GM18951 (cell line): ENCODE results near the gene NINL.

Experiments used
- POLR2A ChIP-seq: IDR thresholded peaks from 4 replicates; pipeline ENCODE4 v1.6.1; 2011; ENCODE audit warnings: mild to moderate bottlenecking; ENCODE audit not compliant: insufficient read length, insufficient read depth; ENCODE audit errors: extremely low read depth
- in situ Hi-C: fragments of 300-500 bp; cut with MboI; formaldehyde crosslinking; loops from one replicate; pipeline ENCODE4 v1.12.0; 2022; ENCODE audit warnings: low sequenced_read_pairs, mixed read lengths, inconsistent platforms; ENCODE audit not compliant: unreplicated experiment

NINL gene

DNA sequence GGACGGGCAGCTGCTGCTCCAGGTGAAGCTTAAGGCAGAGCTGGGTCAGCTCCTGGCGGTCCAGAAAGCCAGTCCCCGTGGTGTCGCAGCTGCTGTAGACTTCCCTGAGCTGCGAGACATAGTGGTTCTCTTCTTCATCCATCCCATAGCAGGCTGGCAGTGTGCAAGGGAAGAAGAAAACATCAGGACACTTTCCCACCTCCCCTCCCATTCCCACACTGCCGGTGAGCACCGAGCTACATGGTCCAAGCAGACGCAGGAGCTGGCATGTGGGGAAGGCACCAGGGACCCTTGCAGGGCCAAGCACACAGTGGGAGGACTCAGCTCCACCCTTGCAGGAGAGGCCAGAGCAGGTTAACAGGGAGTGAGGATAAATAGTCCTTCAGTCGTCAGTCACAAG is 58.9 kb downstream of the NINL start:
- no peak for TF ChIP-seq POLR2A

GRCh38 chr20:25525867-25526266 is 59.5 kb downstream of the NINL start:
- in situ Hi-C loops = no loop called here
- no peak for TF ChIP-seq POLR2A

More for the DNA sequence above, 58.9 kb downstream of the NINL start:
- in situ Hi-C loops = no loop called here

GRCh38 chr20:25525295-25525694 is 60.0 kb downstream of the NINL start:
- in situ Hi-C loops = no loop called here
- TF ChIP-seq POLR2A = no peak

- no peak for TF ChIP-seq POLR2A
- in situ Hi-C loops = no loop called here
Observed at GRCh38 chr20:25521382-25521781, 63.9 kb downstream of the NINL start.

DNA sequence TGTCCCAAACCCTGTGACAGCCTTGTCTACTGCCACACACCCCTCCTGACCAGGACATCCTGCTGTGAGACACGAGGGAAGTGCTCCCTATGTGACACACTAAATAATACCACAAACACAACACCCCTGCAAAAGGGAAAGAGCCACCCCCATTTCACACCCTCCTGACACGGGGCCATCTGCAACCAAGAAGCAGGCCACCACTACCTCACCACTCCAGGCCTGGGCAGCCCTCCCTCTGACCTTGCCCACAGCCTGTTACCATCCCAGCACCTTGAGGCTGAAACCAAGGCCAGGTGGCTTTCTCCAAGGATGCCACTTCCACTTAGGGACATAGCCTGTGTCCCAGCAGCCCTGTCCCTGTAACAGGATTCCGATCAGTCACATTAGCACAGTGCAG is 68.2 kb downstream of the NINL start:
- TF ChIP-seq POLR2A = no peak
- in situ Hi-C loops = no loop called here

DNA sequence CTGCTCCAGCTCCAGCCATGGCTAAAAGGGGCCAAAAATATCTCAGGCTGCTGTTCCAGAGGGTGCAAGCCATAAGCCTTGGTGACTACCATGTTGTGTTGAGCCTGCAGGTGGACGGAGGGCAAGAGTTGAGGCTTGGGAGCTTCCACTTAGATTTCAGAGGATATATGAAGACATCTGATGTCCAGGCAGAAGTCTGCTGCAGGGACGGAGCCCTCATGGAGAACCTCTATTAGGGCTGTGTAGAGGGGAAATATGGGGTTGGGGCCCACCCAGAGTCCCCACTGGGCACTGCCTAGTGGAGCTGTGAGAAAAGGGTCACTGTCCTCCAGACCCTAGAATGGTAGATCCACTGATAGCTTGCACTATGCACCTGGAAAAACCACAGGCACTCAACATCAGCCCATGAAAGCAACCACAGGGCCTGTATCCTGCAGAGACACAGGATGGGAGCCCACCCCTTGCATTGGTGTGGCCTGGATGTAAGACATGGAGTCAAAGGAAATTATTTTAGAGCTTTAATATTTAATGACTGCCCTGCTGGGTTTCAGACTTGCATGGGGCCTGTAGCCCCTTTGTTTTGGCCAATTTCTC is 70.5 kb downstream of the NINL start:
- no peak for TF ChIP-seq POLR2A
- in situ Hi-C loops = no loop called here

DNA sequence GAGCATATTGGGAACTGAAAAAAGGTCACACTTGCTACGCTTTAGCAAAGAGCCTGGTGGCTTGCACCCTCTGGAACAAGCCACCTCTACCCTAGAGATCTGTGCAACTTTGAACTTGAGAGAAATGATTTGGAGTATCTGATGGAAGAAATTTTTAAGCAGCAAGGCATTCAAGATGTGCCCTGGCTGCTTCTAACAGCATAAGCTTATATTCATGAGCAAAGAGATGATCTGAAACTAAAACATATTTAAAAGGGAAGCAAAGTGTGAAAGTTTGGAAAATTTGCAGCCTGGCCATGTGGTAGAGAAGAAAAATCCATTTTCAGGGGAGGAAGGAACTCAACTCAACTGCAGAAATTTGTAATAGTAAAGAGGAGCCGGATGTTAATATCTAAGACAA is 71.1 kb downstream of the NINL start:
- no peak for TF ChIP-seq POLR2A
- in situ Hi-C loops = no loop called here

GRCh38 chr20:25512709-25513108 is 72.6 kb downstream of the NINL start:
- in situ Hi-C loops = no loop called here
- no peak for TF ChIP-seq POLR2A

- in situ Hi-C loops = no loop called here
- TF ChIP-seq POLR2A = no peak
Observed at GRCh38 chr20:25511183-25511582, 74.1 kb downstream of the NINL start.

GRCh38 chr20:25510721-25511120 is 74.6 kb downstream of the NINL start:
- in situ Hi-C loops = no loop called here
- no peak for TF ChIP-seq POLR2A

DNA sequence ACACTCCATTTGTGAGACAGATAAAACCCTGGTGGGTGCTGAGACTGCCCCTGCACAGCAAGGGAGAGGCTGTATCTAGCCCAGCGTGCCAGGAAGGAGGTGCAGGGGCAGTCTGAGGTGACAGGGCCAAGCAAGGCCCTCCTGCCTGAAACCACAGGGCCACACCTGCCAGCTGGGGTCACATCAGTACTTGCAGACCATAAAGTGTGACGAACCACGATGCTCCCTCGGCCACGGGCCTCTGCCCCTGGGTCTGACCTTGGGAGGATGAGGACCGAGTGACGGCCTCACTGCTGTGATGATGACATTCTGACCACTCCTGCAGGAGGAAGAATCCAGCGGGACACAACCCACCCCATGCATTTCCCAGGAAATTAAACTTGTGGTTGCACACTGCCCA is 75.1 kb downstream of the NINL start:
- no peak for TF ChIP-seq POLR2A
- in situ Hi-C loops = no loop called here

GRCh38 chr20:25509084-25509483 is 76.2 kb downstream of the NINL start:
- in situ Hi-C loops = no loop called here
- no peak for TF ChIP-seq POLR2A

DNA sequence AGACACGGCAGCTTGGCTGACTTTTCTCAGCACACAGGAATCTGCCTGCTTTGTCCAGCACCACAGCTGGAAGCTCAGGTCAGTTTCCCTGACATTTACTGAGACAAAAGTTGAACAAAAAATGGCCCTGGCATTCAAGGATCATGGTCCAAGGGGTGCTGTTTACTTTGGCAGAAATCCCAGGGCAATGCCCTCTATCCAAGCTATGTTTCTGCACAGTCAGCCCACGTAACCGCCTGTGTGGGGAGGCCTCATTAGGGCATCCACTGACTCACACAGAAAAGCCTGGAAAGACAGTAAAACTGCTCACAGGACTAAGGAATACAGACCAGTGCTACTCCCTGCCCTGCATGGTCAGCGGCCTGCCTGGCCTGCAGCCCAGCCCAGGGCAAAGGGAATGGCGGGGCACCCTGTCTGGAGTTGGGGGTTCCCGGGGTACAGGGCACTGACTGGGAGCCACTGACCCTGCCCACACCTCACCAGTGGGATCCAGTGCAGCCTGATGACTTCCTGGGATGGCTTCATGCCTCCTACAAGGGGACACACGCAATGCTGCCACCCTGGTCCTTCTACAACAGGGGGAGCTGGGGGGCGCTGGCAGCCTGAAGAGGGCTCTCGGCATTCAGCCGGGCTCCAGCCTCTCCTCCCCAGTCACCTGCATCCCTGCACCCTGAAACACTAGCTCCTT is 77.1 kb downstream of the NINL start:
- TF ChIP-seq POLR2A = no peak
- in situ Hi-C loops = no loop called here

GRCh38 chr20:25507385-25508082 is 77.8 kb downstream of the NINL start:
- in situ Hi-C loops = no loop called here
- no peak for TF ChIP-seq POLR2A
